Gastrocnemius medialis (tissue), 4 donors: ENCODE data around the gene MEPE.

Experiments
- CTCF ChIP-seq, 5 experiments: fragments of 450-650 bp in 3 of 5; fragments of 200-600 bp in 2 of 5; sonication (generic) in 2 of 5; IDR thresholded peaks in 4 of 5; conservative IDR thresholded peaks in 1 of 5; 1 replicate in 4 of 5; 2 replicates in 1 of 5; pipeline ENCODE4 v1.5.1; 2016 to 2019; ENCODE audit warnings: antibody characterized with exemption in 5 of 5, mild to moderate bottlenecking in 3 of 5, moderate library complexity in 3 of 5
- POLR2A ChIP-seq, 2 donors: fragments of 450-650 bp; IDR thresholded peaks; one replicate each; pipeline ENCODE4 v1.6.1; 2017; ENCODE audit warnings: antibody characterized with exemption in 2 of 2, mild to moderate bottlenecking in 2 of 2, moderate library complexity in 2 of 2

GRCh38 chr4:87803421-87803820 is 29.3 kb upstream of the MEPE start:
- TF ChIP-seq POLR2A (IDR thresholded peaks at IDR 0.05) (no peak), CTCF (IDR thresholded peaks at IDR 0.05 in 4 of 5, conservative IDR thresholded peaks at IDR 0.05 in 1 of 5) (no peak)
